Measurements from ENCODE around the gene ASCL2.
A peak's percentile ranks its signal among the peaks of the same experiment; 100 is the strongest.

Gene ASCL2

GRCh38 chr11:2268729-2269600 is 1.4 kb downstream of the ASCL2 start:
- WGBS, 2 experiments (ENCODE audit: insufficient coverage in 2 of 2) = 0 to 2% methylated on average over 21 to 67 of the region's 89 CpGs
- no peaks in the 10 kb centered on the region for H3K36me3 ChIP-seq (ENCODE audit: control insufficient read depth, insufficient read depth, low read length)
- no peaks in the 10 kb centered on the region for H3K4me1 ChIP-seq (ENCODE audit: control insufficient read depth, insufficient read depth, low read length, poor library complexity, severe bottlenecking)
- peak overlapping the region; percentile 32 for H3K4me3 ChIP-seq (ENCODE audit: extremely low read depth, insufficient read depth, low read length, poor library complexity, severe bottlenecking)
- H3K9me3 ChIP-seq (ENCODE audit: control insufficient read depth, low read length) = no peaks in the 10 kb centered on the region
- no peak overlapping the region for H3K27ac ChIP-seq (ENCODE audit: low read depth, low read length, severe bottlenecking)

DNA sequence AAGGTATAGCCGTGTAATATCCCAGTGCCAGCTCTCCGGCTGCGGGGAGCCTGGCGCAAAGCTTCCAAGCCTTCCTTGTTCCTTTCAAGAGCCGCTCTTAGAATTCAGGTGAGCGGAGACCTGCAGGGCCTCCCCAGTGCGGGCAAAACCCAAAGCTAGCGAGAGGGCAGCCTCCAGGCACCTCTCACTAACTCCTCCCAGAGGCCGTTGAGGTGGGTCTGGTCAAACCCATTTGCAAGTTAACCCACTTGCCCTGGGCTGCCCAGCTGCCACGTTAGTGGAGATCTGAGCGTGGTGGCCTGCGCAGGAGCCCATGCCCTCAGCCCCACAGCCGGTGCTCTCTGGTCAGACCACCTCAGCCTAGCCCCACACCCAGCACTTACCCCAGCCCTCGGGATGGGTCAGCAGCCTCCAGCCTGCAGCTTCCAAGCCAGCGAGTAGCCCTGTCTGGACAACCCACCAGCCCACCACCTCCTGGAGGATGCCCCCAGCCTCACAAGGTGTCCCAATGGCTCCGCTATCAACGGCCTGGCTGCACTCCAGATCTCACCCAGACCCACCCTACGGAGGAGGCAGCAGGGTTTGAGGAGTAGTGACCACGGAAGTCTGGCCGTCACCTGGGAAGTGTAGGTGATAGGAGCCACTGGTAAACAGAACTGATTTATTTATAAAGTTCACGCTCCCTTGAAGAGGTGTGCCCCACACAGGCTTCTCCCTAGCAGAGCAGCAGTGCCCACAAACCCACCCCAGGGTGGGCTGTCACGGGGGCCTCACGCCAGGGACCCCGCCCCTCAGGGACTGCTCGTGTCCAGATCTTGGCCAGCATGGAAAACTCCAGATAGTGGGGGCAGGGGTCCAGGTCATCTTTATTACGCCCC is 2.3 kb downstream of the ASCL2 start:
- Histone ChIP-seq H3K4me3 (ENCODE audit: extremely low read depth, insufficient read depth, low read length, poor library complexity, severe bottlenecking) (no peak overlapping the region), H3K36me3 (ENCODE audit: control insufficient read depth, insufficient read depth, low read length) (no peaks in the 10 kb centered on the region), H3K9me3 (ENCODE audit: control insufficient read depth, low read length) (no peaks in the 10 kb centered on the region), H3K4me1 (ENCODE audit: control insufficient read depth, insufficient read depth, low read length, poor library complexity, severe bottlenecking) (no peaks in the 10 kb centered on the region), H3K27ac (ENCODE audit: low read depth, low read length, severe bottlenecking) (no peak overlapping the region)
- WGBS, 2 experiments (ENCODE audit: insufficient coverage in 2 of 2) = 80 to 93% methylated on average over 18 to 21 of the region's 26 CpGs

DNA sequence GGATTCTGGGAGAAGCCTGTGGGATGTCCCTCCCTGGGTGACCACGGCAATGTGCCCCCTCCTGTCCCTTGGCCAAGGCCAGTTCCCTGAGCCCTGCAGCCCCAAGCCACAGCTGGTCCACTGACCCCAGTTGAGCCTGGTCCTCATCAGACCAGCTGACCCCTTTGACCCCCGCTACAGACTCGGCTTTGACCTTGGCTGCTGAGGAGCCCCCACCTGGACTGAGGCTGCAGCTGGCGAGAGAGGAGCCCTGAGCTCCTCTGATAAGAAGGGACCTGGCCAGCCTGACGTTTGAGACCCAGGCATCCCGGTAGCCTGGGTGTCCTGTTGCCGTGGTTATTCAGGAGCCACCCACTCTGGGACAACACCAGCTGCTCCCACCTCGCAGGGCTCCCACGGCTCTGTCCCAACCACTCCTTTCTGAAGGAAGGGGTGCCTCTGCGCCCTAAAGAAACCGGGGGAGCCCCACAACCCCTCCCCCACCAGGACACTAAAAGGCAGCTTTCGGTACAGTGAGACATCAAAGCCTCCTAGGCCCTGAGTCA is 3.0 kb downstream of the ASCL2 start:
- Histone ChIP-seq H3K4me1 (ENCODE audit: control insufficient read depth, insufficient read depth, low read length, poor library complexity, severe bottlenecking) (no peaks in the 10 kb centered on the region), H3K27ac (ENCODE audit: low read depth, low read length, severe bottlenecking) (no peak overlapping the region), H3K9me3 (ENCODE audit: control insufficient read depth, low read length) (no peaks in the 10 kb centered on the region), H3K4me3 (ENCODE audit: extremely low read depth, insufficient read depth, low read length, poor library complexity, severe bottlenecking) (no peak overlapping the region), H3K36me3 (ENCODE audit: control insufficient read depth, insufficient read depth, low read length) (no peaks in the 10 kb centered on the region)
- 87 to 95% methylated on average over 8 to 12 of the region's 12 CpGs for WGBS, 2 experiments (ENCODE audit: insufficient coverage in 2 of 2)

DNA sequence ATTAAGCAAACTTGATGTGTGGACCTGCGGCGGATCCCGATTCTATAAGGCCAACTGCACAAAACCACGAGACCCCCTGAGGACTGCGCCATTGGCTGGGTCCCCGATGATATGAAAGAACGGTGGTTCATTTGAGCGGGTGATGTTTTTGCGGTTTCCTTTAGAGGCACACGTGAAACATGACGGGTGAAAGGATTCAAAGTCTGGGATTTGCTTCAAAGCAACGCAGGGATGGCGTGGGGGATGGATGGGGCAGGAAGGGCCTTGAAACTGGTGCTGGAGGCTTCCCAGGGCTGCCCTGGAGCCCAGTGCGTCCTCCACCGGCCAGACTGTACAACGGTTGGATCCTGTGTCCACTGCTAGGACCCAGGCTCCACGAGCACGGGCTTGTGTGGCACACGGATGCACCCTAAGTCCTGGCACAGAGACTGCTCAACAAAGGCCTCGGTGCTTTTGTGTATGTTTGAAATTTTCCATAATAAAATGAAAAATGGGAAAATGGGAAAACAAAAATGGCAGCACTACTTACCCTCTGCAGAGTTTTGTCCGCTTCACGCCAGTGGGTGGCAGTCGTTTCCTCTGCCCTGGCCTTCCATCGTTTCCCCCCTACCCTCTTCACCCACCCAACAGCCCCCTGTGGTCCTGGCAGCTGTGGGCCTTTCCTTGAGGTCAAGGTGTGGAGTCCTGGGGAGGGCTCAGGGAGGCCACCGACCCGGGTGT is 3.6 kb downstream of the ASCL2 start:
- H3K36me3 ChIP-seq (ENCODE audit: control insufficient read depth, insufficient read depth, low read length) = no peaks in the 10 kb centered on the region
- H3K9me3 ChIP-seq (ENCODE audit: control insufficient read depth, low read length) = no peaks in the 10 kb centered on the region
- H3K27ac ChIP-seq (ENCODE audit: low read depth, low read length, severe bottlenecking) = no peak overlapping the region
- no peaks in the 10 kb centered on the region for H3K4me1 ChIP-seq (ENCODE audit: control insufficient read depth, insufficient read depth, low read length, poor library complexity, severe bottlenecking)
- 93 to 95% methylated on average over 16 to 24 of the region's 26 CpGs for WGBS, 2 experiments (ENCODE audit: insufficient coverage in 2 of 2)
- no peak overlapping the region for H3K4me3 ChIP-seq (ENCODE audit: extremely low read depth, insufficient read depth, low read length, poor library complexity, severe bottlenecking)

DNA sequence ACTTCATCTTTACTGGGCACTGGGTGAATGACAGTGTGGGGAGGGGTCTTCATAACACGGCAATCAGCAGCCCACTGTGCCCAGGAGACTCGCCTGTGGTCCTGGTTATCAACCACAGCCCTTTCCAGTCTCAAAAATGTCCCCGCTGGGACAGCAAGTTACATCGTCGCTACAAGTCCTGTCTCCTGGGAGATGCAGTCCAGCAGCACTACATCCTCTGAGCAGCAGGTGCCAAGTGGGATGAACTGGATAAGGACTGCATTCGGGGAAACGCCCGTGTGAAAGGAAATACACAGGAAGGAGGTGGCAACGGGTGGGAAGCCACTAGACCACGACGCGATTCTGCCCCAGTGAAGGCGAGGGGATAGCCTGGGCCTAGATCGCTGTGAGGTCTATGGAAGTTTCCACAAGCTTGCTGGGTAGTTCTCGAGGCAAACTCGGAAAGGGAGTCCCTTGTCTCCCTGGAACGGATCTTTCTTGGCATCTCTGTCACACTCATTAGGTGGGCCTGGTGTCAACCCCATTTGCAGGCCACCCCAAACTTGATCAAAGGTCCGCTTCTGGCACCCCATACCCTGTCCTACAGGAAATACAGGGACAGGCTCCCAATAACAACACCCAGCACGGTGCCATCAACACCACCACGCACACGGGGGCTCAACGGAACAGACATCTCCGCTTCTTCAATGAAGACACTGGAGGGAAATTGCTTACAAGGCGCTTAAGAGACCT is 4.4 kb downstream of the ASCL2 start:
- Histone ChIP-seq H3K4me1 (ENCODE audit: control insufficient read depth, insufficient read depth, low read length, poor library complexity, severe bottlenecking) (no peaks in the 10 kb centered on the region), H3K9me3 (ENCODE audit: control insufficient read depth, low read length) (no peaks in the 10 kb centered on the region), H3K4me3 (ENCODE audit: extremely low read depth, insufficient read depth, low read length, poor library complexity, severe bottlenecking) (no peak overlapping the region), H3K27ac (ENCODE audit: low read depth, low read length, severe bottlenecking) (no peak overlapping the region), H3K36me3 (ENCODE audit: control insufficient read depth, insufficient read depth, low read length) (no peaks in the 10 kb centered on the region)
- WGBS, 2 experiments (ENCODE audit: insufficient coverage in 2 of 2) = 93 to 95% methylated on average over 21 to 24 of the region's 24 CpGs

DNA sequence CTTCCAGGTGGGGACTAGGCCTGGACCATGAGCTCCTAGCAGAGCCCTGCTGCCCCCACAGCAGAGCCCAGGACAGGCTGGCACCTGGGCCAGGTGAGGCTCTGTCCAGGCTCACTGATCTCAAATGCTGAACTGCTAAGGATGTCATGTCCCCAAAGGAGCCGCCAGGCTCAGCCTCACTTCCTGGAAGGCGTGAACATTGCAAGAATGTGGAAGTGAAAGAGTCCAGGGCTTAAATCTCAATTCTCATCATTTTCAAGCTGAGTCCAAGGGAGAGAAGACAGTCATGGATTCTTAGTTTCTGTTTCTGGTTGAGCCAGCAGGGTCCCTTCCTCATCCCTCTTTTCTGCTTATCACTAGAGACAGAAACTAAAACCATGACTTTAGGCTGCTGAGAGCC is 5.0 kb downstream of the ASCL2 start:
- no peaks in the 10 kb centered on the region for H3K9me3 ChIP-seq (ENCODE audit: control insufficient read depth, low read length)
- WGBS, 2 experiments (ENCODE audit: insufficient coverage in 2 of 2) = 86% methylated on average over 2 of the region's 2 CpGs; no CpG with 5 or more reads in 1 of the 2 experiments

GRCh38 chr11:2264366-2265053 is 5.9 kb downstream of the ASCL2 start:
- 89 to 92% methylated on average over 19 to 20 of the region's 22 CpGs for whole genome bisulfite sequencing, 2 experiments (ENCODE audit: insufficient coverage in 2 of 2)
- Histone ChIP-seq H3K36me3 (ENCODE audit: control insufficient read depth, insufficient read depth, low read length) (no peaks in the 10 kb centered on the region), H3K4me1 (ENCODE audit: control insufficient read depth, insufficient read depth, low read length, poor library complexity, severe bottlenecking) (no peaks in the 10 kb centered on the region), H3K27ac (ENCODE audit: low read depth, low read length, severe bottlenecking) (no peak overlapping the region), H3K9me3 (ENCODE audit: control insufficient read depth, low read length) (no peaks in the 10 kb centered on the region), H3K4me3 (ENCODE audit: extremely low read depth, insufficient read depth, low read length, poor library complexity, severe bottlenecking) (no peak overlapping the region)

More for the DNA sequence above, 5.0 kb downstream of the ASCL2 start:
- Histone ChIP-seq H3K4me1 (ENCODE audit: control insufficient read depth, insufficient read depth, low read length, poor library complexity, severe bottlenecking) (no peaks in the 10 kb centered on the region), H3K27ac (ENCODE audit: low read depth, low read length, severe bottlenecking) (no peak overlapping the region), H3K4me3 (ENCODE audit: extremely low read depth, insufficient read depth, low read length, poor library complexity, severe bottlenecking) (no peak overlapping the region), H3K36me3 (ENCODE audit: control insufficient read depth, insufficient read depth, low read length) (no peaks in the 10 kb centered on the region)

DNA sequence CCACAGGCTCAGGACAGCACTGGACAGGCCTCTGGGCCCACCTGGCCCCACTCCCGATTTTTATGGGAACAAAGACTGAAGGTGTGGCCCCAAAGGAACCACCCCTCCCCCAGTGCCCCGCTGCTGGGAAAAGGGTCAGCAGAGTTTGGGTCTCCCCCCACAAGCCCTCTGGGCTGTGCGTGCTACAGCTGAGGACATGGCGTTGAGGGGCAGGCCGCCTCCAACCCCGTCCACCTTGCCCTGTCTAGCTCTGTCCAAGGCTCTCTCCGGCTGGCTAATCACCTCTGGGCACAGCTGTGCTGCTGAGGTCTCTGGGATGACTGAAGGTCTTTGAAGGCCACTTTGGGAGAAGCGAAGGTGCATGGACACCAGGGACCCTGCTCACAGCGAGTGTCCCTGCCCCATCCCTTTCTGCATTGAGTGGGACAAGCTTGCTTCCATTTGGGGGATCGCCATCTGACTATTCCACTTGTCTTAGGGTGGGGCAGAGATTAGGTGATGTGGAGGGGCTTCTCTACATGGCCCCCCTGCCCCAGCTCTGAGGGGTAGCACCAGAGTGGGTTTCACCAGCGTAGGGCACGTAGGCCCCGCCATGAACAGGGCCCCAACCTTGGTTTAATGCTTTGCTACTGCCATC is 6.5 kb downstream of the ASCL2 start:
- H3K36me3 ChIP-seq (ENCODE audit: control insufficient read depth, insufficient read depth, low read length) = no peaks in the 10 kb centered on the region
- H3K4me1 ChIP-seq (ENCODE audit: control insufficient read depth, insufficient read depth, low read length, poor library complexity, severe bottlenecking) = no peaks in the 10 kb centered on the region
- H3K27ac ChIP-seq (ENCODE audit: low read depth, low read length, severe bottlenecking) = no peak overlapping the region
- WGBS, 2 experiments (ENCODE audit: insufficient coverage in 2 of 2) = 95% methylated on average over 10 of the region's 13 CpGs
- H3K9me3 ChIP-seq (ENCODE audit: control insufficient read depth, low read length) = no peaks in the 10 kb centered on the region
- no peak overlapping the region for H3K4me3 ChIP-seq (ENCODE audit: extremely low read depth, insufficient read depth, low read length, poor library complexity, severe bottlenecking)

DNA sequence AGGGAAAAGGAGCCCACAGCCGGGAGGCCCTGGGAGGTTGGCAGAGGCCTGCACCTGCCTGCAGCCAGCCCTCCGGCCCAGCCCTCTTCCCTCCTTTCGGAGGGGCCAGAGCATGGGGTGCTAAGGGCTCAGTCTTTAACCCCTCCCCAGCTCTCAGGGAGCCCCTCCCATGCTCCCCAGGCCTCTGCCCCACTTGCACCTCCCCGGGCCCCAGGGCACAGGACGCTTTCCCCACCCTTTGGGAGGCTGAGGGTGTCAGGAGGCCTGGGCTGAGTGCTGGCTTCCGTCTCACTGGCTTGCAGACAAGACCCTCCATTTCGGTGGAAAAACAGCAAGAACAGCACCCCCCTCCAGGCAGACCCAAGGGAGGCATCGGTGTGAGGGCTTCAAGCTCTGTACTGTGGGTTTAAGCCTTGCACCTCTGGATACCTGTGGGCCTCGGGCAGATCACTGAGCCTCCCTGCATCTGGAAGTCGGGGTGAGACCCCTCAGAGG is 7.3 kb downstream of the ASCL2 start:
- no peaks in the 10 kb centered on the region for H3K36me3 ChIP-seq (ENCODE audit: control insufficient read depth, insufficient read depth, low read length)
- no peaks in the 10 kb centered on the region for H3K9me3 ChIP-seq (ENCODE audit: control insufficient read depth, low read length)
- no peaks in the 10 kb centered on the region for H3K4me1 ChIP-seq (ENCODE audit: control insufficient read depth, insufficient read depth, low read length, poor library complexity, severe bottlenecking)
- H3K4me3 ChIP-seq (ENCODE audit: extremely low read depth, insufficient read depth, low read length, poor library complexity, severe bottlenecking) = no peak overlapping the region
- 82 to 94% methylated on average over 7 to 8 of the region's 10 CpGs for WGBS, 2 experiments (ENCODE audit: insufficient coverage in 2 of 2)
- H3K27ac ChIP-seq (ENCODE audit: low read depth, low read length, severe bottlenecking) = no peak overlapping the region

Measured in mesodermal cell (in vitro differentiated cells).